NCI-H128 (cell line): Measurements from ENCODE around the gene RPUSD3.

ENCODE experiments used
- DNase-seq: peaks from one replicate; lab custom pipeline; 2025; ENCODE audit not compliant: unreplicated experiment; lab: John Stamatoyannopoulos, UW

The RPUSD3 gene

GRCh38 chr3:9837701-9838582, 5.9 kb downstream of the RPUSD3 start:
- DNase-seq: no peak

GRCh38 chr3:9834520-9835380, 9.1 kb downstream of the RPUSD3 start:
- no peak for DNase-seq

GRCh38 chr3:9833078-9833477, 10.7 kb downstream of the RPUSD3 start:
- DNase-seq: no peak

GRCh38 chr3:9831253-9831652, 12.6 kb downstream of the RPUSD3 start:
- DNase-seq: no peak

- DNase-seq: no peak
Measured at GRCh38 chr3:9828801-9829755, 14.7 kb downstream of the RPUSD3 start.

- no peak for DNase-seq
Measured at GRCh38 chr3:9826815-9827573, 16.8 kb downstream of the RPUSD3 start.

- DNase-seq: no peak
Measured at GRCh38 chr3:9825451-9826040, 18.3 kb downstream of the RPUSD3 start.

GRCh38 chr3:9820946-9821345, 22.9 kb downstream of the RPUSD3 start:
- no peak for DNase-seq

GRCh38 chr3:9820543-9820942, 23.3 kb downstream of the RPUSD3 start:
- DNase-seq: no peak

GRCh38 chr3:9818666-9819335, 25.0 kb downstream of the RPUSD3 start:
- DNase-seq: no peak

GRCh38 chr3:9817436-9817835, 26.4 kb downstream of the RPUSD3 start:
- DNase-seq: no peak

- DNase-seq: no peak
Measured at GRCh38 chr3:9815986-9816385, 27.8 kb downstream of the RPUSD3 start.

GRCh38 chr3:9812870-9813483, 30.8 kb downstream of the RPUSD3 start:
- no peak for DNase-seq

- no peak for DNase-seq
Measured at GRCh38 chr3:9810846-9811245, 33.0 kb downstream of the RPUSD3 start.

GRCh38 chr3:9810433-9810770, 33.4 kb downstream of the RPUSD3 start:
- DNase-seq: no peak

GRCh38 chr3:9809615-9810432, 34.0 kb downstream of the RPUSD3 start, which contains the start of gene TTLL3:
TSS of gene TTLL3 (plus strand) at chr3:9810262. CDS start at chr3:9810662, 400 bp downstream.
- DNase-seq: no peak

- DNase-seq: no peak
Measured at GRCh38 chr3:9809239-9809614, 34.6 kb downstream of the RPUSD3 start.
